ENCODE data around the gene AOPEP. TPM values are rescaled to one million over a fixed set of nuclear protein-coding genes. Genes with fewer than 3 reads are reported as not detected.
A peak's percentile ranks its signal among the peaks of the same experiment; 100 is the strongest.
"Not testable (repeated sequence)": the region's sequence is repeated elsewhere in the genome, so short reads cannot be mapped to it uniquely, and the experiment has no call there.

Gene AOPEP
- polyA plus RNA-seq, 2 of the 4 experiments (the other 2 are of a cell fraction) = 226 to 266 TPM

- Histone ChIP-seq H3K9me3 (0 out of 3 replicates have a peak, but pooled peaks cover 4% of the 10 kb centered on the region), H3K27ac (peak overlapping the region; percentile 88 to 97), H3K4me3 (no peak overlapping the region), H3K4me2 (peak overlapping the region; percentile 62), H3K4me1 (peaks cover 64% of the 10 kb centered on the region)
- TF ChIP-seq, protein P1, sequence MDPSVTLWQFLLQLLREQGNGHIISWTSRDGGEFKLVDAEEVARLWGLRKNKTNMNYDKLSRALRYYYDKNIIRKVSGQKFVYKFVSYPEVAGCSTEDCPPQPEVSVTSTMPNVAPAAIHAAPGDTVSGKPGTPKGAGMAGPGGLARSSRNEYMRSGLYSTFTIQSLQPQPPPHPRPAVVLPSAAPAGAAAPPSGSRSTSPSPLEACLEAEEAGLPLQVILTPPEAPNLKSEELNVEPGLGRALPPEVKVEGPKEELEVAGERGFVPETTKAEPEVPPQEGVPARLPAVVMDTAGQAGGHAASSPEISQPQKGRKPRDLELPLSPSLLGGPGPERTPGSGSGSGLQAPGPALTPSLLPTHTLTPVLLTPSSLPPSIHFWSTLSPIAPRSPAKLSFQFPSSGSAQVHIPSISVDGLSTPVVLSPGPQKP (IDR thresholded peaks at IDR 0.05; ENCODE audit: low read depth, low read length) = no peak
- TF ChIP-seq FOSL2 (IDR thresholded peaks at IDR 0.05) (0 out of 2 replicates have a peak, but pooled peaks have one; percentile 13), FOSL2 (CRISPR knock-in tag; IDR thresholded peaks at IDR 0.05) (peak; percentile 69)
- ATAC-seq = no peak; a peak in 1 of 6 replicates
- FAIRE-seq = no peak
- no peak for DNase-seq (ENCODE audit: low read depth in 1 of 2, low spot score in 1 of 2)
- ChIA-PET POLR2A (no interaction called here), CTCF (no interaction called here)
- WGBS (ENCODE audit: missing lambda C conversion rate) = 28% methylated on average over 3 of the region's 3 CpGs
Measured at GRCh38 chr9:94874316-94874715, 147.8 kb downstream of the AOPEP start.

GRCh38 chr9:94875300-94876020, 149.0 kb downstream of the AOPEP start:
- TF ChIP-seq CBX8 (IDR thresholded peaks at IDR 0.05) = no peak
- TF ChIP-seq, protein P2, sequence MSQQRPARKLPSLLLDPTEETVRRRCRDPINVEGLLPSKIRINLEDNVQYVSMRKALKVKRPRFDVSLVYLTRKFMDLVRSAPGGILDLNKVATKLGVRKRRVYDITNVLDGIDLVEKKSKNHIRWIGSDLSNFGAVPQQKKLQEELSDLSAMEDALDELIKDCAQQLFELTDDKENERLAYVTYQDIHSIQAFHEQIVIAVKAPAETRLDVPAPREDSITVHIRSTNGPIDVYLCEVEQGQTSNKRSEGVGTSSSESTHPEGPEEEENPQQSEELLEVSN (IDR thresholded peaks at IDR 0.05; ENCODE audit: borderline replicate concordance, low read depth) = no peak
- TF ChIP-seq ZSCAN20 (CRISPR knock-in tag; IDR thresholded peaks at IDR 0.05) = no peak
- TF ChIP-seq RCOR1 (IDR thresholded peaks at IDR 0.05; ENCODE audit: low read depth, low read length) = no peak
- TF ChIP-seq, protein P3, sequence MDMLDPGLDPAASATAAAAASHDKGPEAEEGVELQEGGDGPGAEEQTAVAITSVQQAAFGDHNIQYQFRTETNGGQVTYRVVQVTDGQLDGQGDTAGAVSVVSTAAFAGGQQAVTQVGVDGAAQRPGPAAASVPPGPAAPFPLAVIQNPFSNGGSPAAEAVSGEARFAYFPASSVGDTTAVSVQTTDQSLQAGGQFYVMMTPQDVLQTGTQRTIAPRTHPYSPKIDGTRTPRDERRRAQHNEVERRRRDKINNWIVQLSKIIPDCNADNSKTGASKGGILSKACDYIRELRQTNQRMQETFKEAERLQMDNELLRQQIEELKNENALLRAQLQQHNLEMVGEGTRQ (IDR thresholded peaks at IDR 0.05) = no peak
- no peak for TF ChIP-seq NPAS2 (CRISPR knock-in tag; IDR thresholded peaks at IDR 0.05; ENCODE audit: borderline replicate concordance)
- no peak for TF ChIP-seq NR3C1 (IDR thresholded peaks at IDR 0.05)
- no peak for TF ChIP-seq SMC3 (IDR thresholded peaks at IDR 0.05)
- ATAC-seq (no peak), FAIRE-seq (no peak), DNase-seq (ENCODE audit: low read depth in 1 of 2, low spot score in 1 of 2) (no peak)
- Histone ChIP-seq H3K4me2 (peak overlapping the region; percentile 62; the same call in 1 of the 3 replicates), H3K4me3 (no peak overlapping the region), H3K4me1 (peaks cover 53% of the 10 kb centered on the region), H3K9me3 (0 out of 3 replicates have a peak, but pooled peaks cover 4% of the 10 kb centered on the region), H3K27ac (peak overlapping the region; percentile 88 to 97)
- CTCF ChIA-PET = interaction anchor here (0.7 kb wide), 1 partner anchor 95 kb away, joined by 3 read pairs; no protein-coding TSS in a partner anchor
- WGBS (ENCODE audit: missing lambda C conversion rate) = 90% methylated on average over 5 of the region's 5 CpGs
- POLR2A ChIA-PET = interaction anchor here (0.6 kb wide), 1 partner anchor 150 kb away, joined by 3 read pairs; no protein-coding TSS in a partner anchor

DNA sequence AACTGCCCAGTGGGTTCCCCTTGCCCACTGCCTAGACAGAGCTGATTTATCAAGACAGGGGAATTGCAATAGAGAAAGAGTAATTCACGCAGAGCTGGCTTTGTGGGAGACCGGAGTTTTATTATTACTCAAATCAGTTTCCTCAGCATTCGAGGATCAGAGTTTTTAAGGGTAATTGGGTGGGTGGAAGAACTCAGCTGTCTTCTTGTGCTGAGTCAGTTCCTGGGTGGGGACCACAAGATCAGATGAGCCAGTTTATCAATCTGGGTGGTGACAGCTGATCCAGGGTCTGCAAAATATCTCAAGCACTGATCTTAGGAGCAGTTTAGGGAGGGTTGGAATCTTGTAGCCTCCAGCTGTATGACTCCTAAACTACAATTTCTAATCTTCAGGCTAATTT, 152.3 kb downstream of the AOPEP start:
- H3K9me3 ChIP-seq; POLR2A ChIA-PET; FAIRE-seq; H3K4me3 ChIP-seq; ATAC-seq; H3K4me2 ChIP-seq; DNase-seq (ENCODE audit: low read depth in 1 of 2, low spot score in 1 of 2): not testable (repeated sequence)
- Histone ChIP-seq H3K27ac (peak overlapping the region; percentile 7 to 72; a peak in 4 of 6 replicates), H3K4me1 (peaks cover 55% of the 10 kb centered on the region)
- CTCF ChIA-PET = interaction anchor here (0.9 to 1.5 kb wide), 3 partner anchors 10 to 102 kb away, joined by 3 to 6 read pairs (median 4); no protein-coding TSS in a partner anchor
- WGBS (ENCODE audit: missing lambda C conversion rate) = 84% methylated on average over 3 of the region's 3 CpGs

GRCh38 chr9:94879230-94879629, 152.7 kb downstream of the AOPEP start:
- no peak overlapping the region for H3K4me3 ChIP-seq
- TF ChIP-seq BCL3 (IDR thresholded peaks at IDR 0.05) = no peak
- no peak for TF ChIP-seq CBX8 (IDR thresholded peaks at IDR 0.05)
- no peak for TF ChIP-seq JUNB (IDR thresholded peaks at IDR 0.05)
- no peak for TF ChIP-seq FOSB (CRISPR knock-in tag; IDR thresholded peaks at IDR 0.05)
- TF ChIP-seq HEYL (CRISPR knock-in tag; IDR thresholded peaks at IDR 0.05) = no peak
- no peak for TF ChIP-seq NPAS2 (CRISPR knock-in tag; IDR thresholded peaks at IDR 0.05; ENCODE audit: borderline replicate concordance)
- TF ChIP-seq HDAC2 (IDR thresholded peaks at IDR 0.05) = no peak
- peak overlapping the region; percentile 7 to 72; a peak in 4 of 6 replicates for H3K27ac ChIP-seq
- POLR2A ChIA-PET = no interaction called here
- DNase-seq (ENCODE audit: low read depth in 1 of 2, low spot score in 1 of 2) = no peak
- FAIRE-seq = no peak
- 0 out of 3 replicates have a peak, but pooled peaks cover 4% of the 10 kb centered on the region for H3K9me3 ChIP-seq
- CTCF ChIA-PET = interaction anchor here (0.6 to 1.5 kb wide), 4 partner anchors 9 to 101 kb away, joined by 3 to 6 read pairs (median 4); no protein-coding TSS in a partner anchor
- ATAC-seq = no peak
- H3K4me1 ChIP-seq = peaks cover 55% of the 10 kb centered on the region
- H3K4me2 ChIP-seq = no peak overlapping the region
